Thyroid gland (tissue), 4 donors: ENCODE results near the gene BTBD9. TPM values are rescaled to one million over a fixed set of nuclear protein-coding genes. Genes with fewer than 3 reads are reported as not detected.

Experiments
- DNase-seq, 2 donors: peaks; one replicate each; pipeline ENCODE4 v3.0.0-alpha.2; 2019
- H3K27ac ChIP-seq, 3 donors: fragments of 200-600 bp; sonication (generic); 1 replicate in 2 of 3; 2 replicates in 1 of 3; pipeline ENCODE4 v1.5.1; 2016 to 2019; ENCODE audit warnings: mild to moderate bottlenecking in 1 of 3, moderate library complexity in 1 of 3
- H3K27me3 ChIP-seq: fragments of 200-600 bp; sonication (generic); one replicate; pipeline ENCODE4 v1.5.1; 2019
- H3K36me3 ChIP-seq, 2 donors: fragments of 200-600 bp; sonication (generic); one replicate each; pipeline ENCODE4 v1.5.1; 2016 to 2019
- H3K4me1 ChIP-seq, 2 donors: fragments of 200-600 bp; sonication (generic); one replicate each; pipeline ENCODE4 v1.5.1; 2017 to 2019
- H3K4me3 ChIP-seq, 3 donors: fragments of 200-600 bp; sonication (generic); replicated peaks in 1 of 3; 1 replicate in 2 of 3; 2 replicates in 1 of 3; pipeline ENCODE4 v1.5.1; 2016; ENCODE audit warnings: mild to moderate bottlenecking in 1 of 3
- H3K9me3 ChIP-seq: fragments of 200-600 bp; sonication (generic); one replicate; pipeline ENCODE4 v1.5.1; 2017
- CTCF ChIP-seq, 6 experiments: fragments of 200-600 bp in 3 of 6; fragments of 450-650 bp in 3 of 6; sonication (generic) in 3 of 6; IDR thresholded peaks; one replicate each; pipeline ENCODE4 v1.5.1; 2016 to 2019; ENCODE audit warnings: antibody characterized with exemption in 6 of 6, mild to moderate bottlenecking in 2 of 6, inconsistent platforms in 1 of 6, moderate library complexity in 1 of 6
- POLR2A ChIP-seq, 2 donors: fragments of 450-650 bp; IDR thresholded peaks; one replicate each; pipeline ENCODE4 v1.6.1; 2017; ENCODE audit warnings: antibody characterized with exemption in 2 of 2, mild to moderate bottlenecking in 2 of 2, moderate library complexity in 1 of 2
- whole genome bisulfite sequencing, 2 donors: methylation state at CpG; one replicate each; pipeline ENCODE4 v1.1.5; 2017; 5-methylcytosine and 5-hydroxymethylcytosine counted together
- intact Hi-C: fragments of 100-400 bp; cut with DNase I; formaldehyde crosslinking; loops from one replicate; pipeline ENCODE4 v1.15.1; 2023
- total RNA-seq, 4 donors: library from RNA; depleted of rRNA; stranded (reverse); fragments of >200 nt; gene quantifications; one replicate each; pipeline ENCODE4 v1.2.3, GENCODE V29; 2016

Gene BTBD9
- total RNA-seq, 4 donors from 2014 or later = 17.3 to 32.0 (median 27.4) TPM

DNA sequence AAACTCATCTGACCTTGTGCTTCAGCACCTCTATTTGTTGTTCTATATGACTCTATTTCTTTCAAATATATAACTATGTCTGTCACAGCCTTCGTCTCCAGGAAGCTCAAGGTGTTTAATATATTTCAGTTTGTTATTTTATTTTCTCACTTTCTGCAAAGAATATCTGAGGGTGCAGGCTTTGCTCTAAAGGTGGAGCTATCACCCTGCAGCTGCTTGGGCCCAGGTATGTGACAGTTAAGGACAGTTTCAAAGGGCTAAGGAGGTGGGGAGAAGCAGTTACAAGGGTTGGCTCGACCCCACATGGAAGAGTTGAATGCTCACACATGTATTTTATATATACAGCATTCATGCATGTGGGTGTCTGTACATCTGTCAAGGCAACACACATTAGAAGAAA, 405.6 kb downstream of the BTBD9 start:
- no peak for DNase-seq
- Histone ChIP-seq H3K9me3 (no peaks in the 10 kb centered on the region), H3K27me3 (no peaks in the 10 kb centered on the region), H3K36me3 (no peaks in the 10 kb centered on the region), H3K4me1 (no peaks in the 10 kb centered on the region), H3K4me3 (no peak overlapping the region), H3K27ac (no peak overlapping the region)
- WGBS, 2 donors = 66 to 69% methylated on average over 2 of the region's 2 CpGs
- TF ChIP-seq POLR2A (IDR thresholded peaks at IDR 0.05) (no peak), CTCF (IDR thresholded peaks at IDR 0.05) (no peak)
- intact Hi-C loops = no loop called here

GRCh38 chr6:38233161-38233791, 406.5 kb downstream of the BTBD9 start:
- TF ChIP-seq CTCF (IDR thresholded peaks at IDR 0.05) = no peak
- no peak for TF ChIP-seq POLR2A (IDR thresholded peaks at IDR 0.05)
- no peak overlapping the region for H3K4me3 ChIP-seq
- intact Hi-C loops = no loop called here
- no peak for DNase-seq
- H3K27ac ChIP-seq = no peak overlapping the region
- H3K27me3 ChIP-seq = no peaks in the 10 kb centered on the region
- no peaks in the 10 kb centered on the region for H3K9me3 ChIP-seq
- 93 to 97% methylated on average over 5 of the region's 5 CpGs for WGBS, 2 donors
- no peaks in the 10 kb centered on the region for H3K4me1 ChIP-seq
- H3K36me3 ChIP-seq = no peaks in the 10 kb centered on the region

DNA sequence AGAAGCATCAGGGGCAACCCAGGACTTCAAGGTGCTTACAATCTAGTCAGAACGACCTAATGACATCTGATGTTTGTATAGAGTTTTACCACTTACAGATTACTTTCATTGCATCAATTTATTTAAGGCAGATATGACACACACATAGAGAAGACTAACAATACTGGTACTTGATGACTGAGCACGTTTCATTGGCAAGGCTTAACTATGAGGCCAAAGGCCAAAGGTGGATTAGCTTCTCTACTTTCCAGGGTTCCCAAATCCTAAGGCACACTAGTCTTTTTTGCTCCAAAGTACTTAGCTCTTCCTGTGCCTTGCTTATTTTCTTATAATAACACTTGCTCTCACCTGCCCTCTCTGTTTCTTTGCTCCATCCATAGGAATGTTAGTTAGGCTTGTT, 414.0 kb downstream of the BTBD9 start:
- 38% methylated on average over 2 of the region's 2 CpGs for whole genome bisulfite sequencing, 2 donors
- no peaks in the 10 kb centered on the region for H3K4me1 ChIP-seq
- H3K36me3 ChIP-seq = no peaks in the 10 kb centered on the region
- no peak overlapping the region for H3K27ac ChIP-seq
- TF ChIP-seq POLR2A (IDR thresholded peaks at IDR 0.05) = no peak
- no peak for TF ChIP-seq CTCF (IDR thresholded peaks at IDR 0.05)
- H3K4me3 ChIP-seq = no peak overlapping the region
- no peaks in the 10 kb centered on the region for H3K27me3 ChIP-seq
- DNase-seq = no peak
- H3K9me3 ChIP-seq = no peaks in the 10 kb centered on the region
- intact Hi-C loops = no loop called here

DNA sequence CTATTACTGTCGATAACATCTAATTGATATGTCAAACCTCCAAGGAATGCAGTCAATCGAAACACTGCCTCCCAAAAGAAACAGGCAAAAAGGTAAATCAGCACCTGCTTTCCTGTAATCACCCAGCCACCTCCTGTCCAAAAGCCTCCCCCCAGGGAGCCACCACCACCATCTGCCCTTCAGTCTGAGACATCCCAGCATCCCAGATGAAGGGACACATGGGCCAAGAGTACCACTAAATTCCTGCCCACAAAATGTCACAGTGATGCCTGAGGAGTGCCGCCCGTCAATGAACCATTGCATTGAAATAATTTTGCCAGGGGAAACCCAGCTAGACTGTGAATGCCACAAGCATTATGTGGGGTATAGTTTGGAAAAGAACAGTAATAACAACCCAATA, 418.5 kb downstream of the BTBD9 start:
- no peak for DNase-seq
- H3K27ac ChIP-seq = no peak overlapping the region
- H3K9me3 ChIP-seq = no peaks in the 10 kb centered on the region
- no peaks in the 10 kb centered on the region for H3K4me1 ChIP-seq
- no peak overlapping the region for H3K4me3 ChIP-seq
- H3K27me3 ChIP-seq = no peaks in the 10 kb centered on the region
- intact Hi-C loops = no loop called here
- TF ChIP-seq POLR2A (IDR thresholded peaks at IDR 0.05) (no peak), CTCF (IDR thresholded peaks at IDR 0.05) (no peak)
- no peaks in the 10 kb centered on the region for H3K36me3 ChIP-seq
- WGBS, 2 donors = 97 to 99% methylated on average over 4 of the region's 4 CpGs

DNA sequence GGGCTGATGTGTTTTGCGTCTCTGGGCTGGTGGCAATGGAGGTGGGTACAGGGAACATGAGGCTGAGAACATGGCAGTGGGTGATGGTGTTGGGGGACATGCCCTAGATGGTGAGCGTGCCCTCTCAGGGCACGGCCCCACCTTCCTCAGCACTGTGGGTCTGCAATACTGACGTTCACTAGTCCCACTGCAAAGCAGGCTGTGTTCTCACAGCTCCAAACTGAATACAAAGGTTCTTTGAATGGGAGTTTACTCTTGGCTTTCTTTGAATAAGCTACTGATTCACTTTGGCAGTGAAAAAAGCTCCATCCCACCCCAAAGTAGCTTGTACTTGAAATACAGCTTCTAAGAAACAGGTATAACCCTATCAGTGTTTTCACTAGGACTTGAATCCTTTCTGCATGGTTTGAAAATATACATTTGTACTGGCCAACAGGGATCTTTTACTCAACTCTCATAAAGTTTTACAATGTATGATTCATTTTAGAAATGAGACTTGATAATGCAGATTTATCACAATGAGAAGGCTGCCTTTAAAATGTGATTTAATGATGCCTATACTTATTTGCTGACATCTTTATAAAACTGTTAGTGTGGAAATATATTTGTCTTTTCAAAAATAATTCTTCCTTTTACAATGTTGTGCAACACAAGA, 419.5 kb downstream of the BTBD9 start:
- H3K36me3 ChIP-seq = no peaks in the 10 kb centered on the region
- no peaks in the 10 kb centered on the region for H3K27me3 ChIP-seq
- no peak overlapping the region for H3K4me3 ChIP-seq
- no peak overlapping the region for H3K27ac ChIP-seq
- TF ChIP-seq CTCF (IDR thresholded peaks at IDR 0.05) (no peak), POLR2A (IDR thresholded peaks at IDR 0.05) (no peak)
- DNase-seq = no peak
- intact Hi-C loops = no loop called here
- H3K9me3 ChIP-seq = no peaks in the 10 kb centered on the region
- peaks cover 3 to 4% of the 10 kb centered on the region in 2 donors for H3K4me1 ChIP-seq
- 87 to 100% methylated on average over 4 of the region's 4 CpGs for WGBS, 2 donors
